Stomach (tissue), 9 donors: ENCODE data around the gene CDHR5. TPM values are rescaled to one million over a fixed set of nuclear protein-coding genes. Genes with fewer than 3 reads are reported as not detected.

Source experiments
- DNase-seq, 2 donors: peaks; one replicate each; pipeline versions ENCODE4 v3.0.0 to v3.0.0-alpha.2; 2013 to 2019
- H3K27ac ChIP-seq, 5 donors: fragments of 200-600 bp in 4 of 5; sonication (generic) in 4 of 5; one replicate each; pipeline ENCODE4 v1.5.1; 2013 to 2019; ENCODE audit warnings: mild to moderate bottlenecking in 1 of 5, moderate library complexity in 1 of 5
- H3K27me3 ChIP-seq, 3 donors: fragments of 200-600 bp; sonication (generic); one replicate each; pipeline ENCODE4 v1.5.1; 2017 to 2019; ENCODE audit warnings: mixed run types in 1 of 3
- H3K36me3 ChIP-seq, 4 donors: fragments of 200-600 bp; sonication (generic); 1 replicate in 3 of 4; 2 replicates in 1 of 4; pipeline ENCODE4 v1.5.1; 2016 to 2019
- H3K4me1 ChIP-seq, 4 donors: fragments of 200-600 bp; sonication (generic); one replicate each; pipeline ENCODE4 v1.5.1; 2016 to 2019
- H3K4me3 ChIP-seq, 4 donors: fragments of 200-600 bp; sonication (generic) in 3 of 4; one replicate each; pipeline ENCODE4 v1.5.1; 2016 to 2019; ENCODE audit warnings: mild to moderate bottlenecking in 1 of 4
- H3K9me3 ChIP-seq, 4 donors: fragments of 200-600 bp; sonication (generic); one replicate each; pipeline ENCODE4 v1.5.1; 2016 to 2019
- EP300 ChIP-seq: sonication (generic); formaldehyde crosslinking; IDR thresholded peaks from one replicate; pipeline ENCODE4 v1.6.1; 2017; ENCODE audit warnings: antibody characterized with exemption
- POLR2A ChIP-seq, 4 donors: fragments of 450-650 bp; IDR thresholded peaks; one replicate each; pipeline ENCODE4 v1.6.1; 2016; ENCODE audit warnings: antibody characterized with exemption in 4 of 4, control low read depth in 2 of 4, mild to moderate bottlenecking in 1 of 4, moderate library complexity in 1 of 4
- POLR2AphosphoS5 ChIP-seq, 3 donors: sonication (generic); formaldehyde crosslinking; IDR thresholded peaks; one replicate each; pipeline ENCODE4 v1.6.1; 2016; ENCODE audit warnings: antibody characterized with exemption in 3 of 3
- WGBS, 5 donors: extraction: QIAGEN DNeasy Blood & Tissue Kit in 3 of 5; methylation state at CpG; one replicate each; pipeline versions ENCODE4 v1.1.5 to v1.1.7; 2013 to 2018; 5-methylcytosine and 5-hydroxymethylcytosine counted together
- intact Hi-C: fragments of 100-400 bp; cut with DNase I; formaldehyde crosslinking; loops from one replicate; pipeline ENCODE4 v1.15.1; 2023; ENCODE audit warnings: low total_unique reads
- polyA plus RNA-seq, 3 donors: library from polyadenylated mRNA; stranded (reverse); fragments of 200-250 nt; gene quantifications; one replicate each; pipeline ENCODE4 v1.2.3, GENCODE V29; 2013
- total RNA-seq, 5 donors: library from RNA; depleted of rRNA; stranded (reverse); fragments of >200 nt; gene quantifications; one replicate each; pipeline versions ENCODE4 v1.1.0 to v1.2.3, GENCODE V29; 2014 to 2016
- TF ChIP-seq, protein P1 (sequence below), 7 experiments: fragments of 450-650 bp in 4 of 7; fragments of 200-600 bp in 3 of 7; sonication (generic) in 3 of 7; IDR thresholded peaks; one replicate each; pipeline ENCODE4 v1.5.1; 2016 to 2019; ENCODE audit warnings: antibody characterized with exemption in 7 of 7, control low read depth in 2 of 7, mild to moderate bottlenecking in 1 of 7
- donor health status: healthy with polysubstance abuse.
- donor health status: Bipolar disorder and iron deficiency.
- donor health status: healthy.

Gene CDHR5
- total and polyA plus RNA-seq, 8 donors = 0.38 to 92.1 (median 2.8) TPM

DNA sequence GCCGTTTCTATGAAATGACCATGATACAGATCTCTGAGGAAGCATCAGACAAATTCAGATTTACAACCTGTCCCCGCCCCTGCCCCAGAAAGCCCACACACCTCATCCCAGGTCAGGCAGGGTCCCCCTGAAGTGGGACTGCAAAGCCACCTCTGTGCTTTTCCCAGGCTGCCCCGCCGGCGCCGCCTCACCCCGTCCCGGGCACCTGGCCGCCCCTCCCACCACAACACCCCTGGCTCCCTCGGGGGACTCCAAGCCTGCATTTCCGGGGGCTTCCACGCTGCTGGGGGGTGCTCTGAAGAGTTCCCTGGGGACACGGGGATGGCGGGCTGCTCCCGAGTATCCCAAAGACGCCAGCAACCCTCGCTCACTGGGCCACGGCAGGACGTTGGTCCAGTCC, 35.5 kb upstream of the CDHR5 start:
- Histone ChIP-seq H3K36me3 (peaks cover 0 to 77% (median 60%) of the 10 kb centered on the region in 4 donors), H3K27me3 (no peaks in the 10 kb centered on the region), H3K4me1 (peaks cover 0 to 6% (median 4%) of the 10 kb centered on the region in 4 donors), H3K9me3 (no peaks in the 10 kb centered on the region), H3K4me3 (no peak overlapping the region), H3K27ac (no peak overlapping the region)
- no peak for DNase-seq
- TF ChIP-seq, protein P1, sequence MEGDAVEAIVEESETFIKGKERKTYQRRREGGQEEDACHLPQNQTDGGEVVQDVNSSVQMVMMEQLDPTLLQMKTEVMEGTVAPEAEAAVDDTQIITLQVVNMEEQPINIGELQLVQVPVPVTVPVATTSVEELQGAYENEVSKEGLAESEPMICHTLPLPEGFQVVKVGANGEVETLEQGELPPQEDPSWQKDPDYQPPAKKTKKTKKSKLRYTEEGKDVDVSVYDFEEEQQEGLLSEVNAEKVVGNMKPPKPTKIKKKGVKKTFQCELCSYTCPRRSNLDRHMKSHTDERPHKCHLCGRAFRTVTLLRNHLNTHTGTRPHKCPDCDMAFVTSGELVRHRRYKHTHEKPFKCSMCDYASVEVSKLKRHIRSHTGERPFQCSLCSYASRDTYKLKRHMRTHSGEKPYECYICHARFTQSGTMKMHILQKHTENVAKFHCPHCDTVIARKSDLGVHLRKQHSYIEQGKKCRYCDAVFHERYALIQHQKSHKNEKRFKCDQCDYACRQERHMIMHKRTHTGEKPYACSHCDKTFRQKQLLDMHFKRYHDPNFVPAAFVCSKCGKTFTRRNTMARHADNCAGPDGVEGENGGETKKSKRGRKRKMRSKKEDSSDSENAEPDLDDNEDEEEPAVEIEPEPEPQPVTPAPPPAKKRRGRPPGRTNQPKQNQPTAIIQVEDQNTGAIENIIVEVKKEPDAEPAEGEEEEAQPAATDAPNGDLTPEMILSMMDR (IDR thresholded peaks at IDR 0.05) = no peak
- TF ChIP-seq POLR2A (IDR thresholded peaks at IDR 0.05) (no peak), POLR2AphosphoS5 (IDR thresholded peaks at IDR 0.05) (no peak), EP300 (no peak)
- 90 to 95% (median 90%) methylated on average over 16 to 19 of the region's 19 CpGs for WGBS, 5 donors
- intact Hi-C loops = loop anchor here (10.0 kb wide), 1 partner anchor 65 kb away; no protein-coding TSS in a partner anchor

DNA sequence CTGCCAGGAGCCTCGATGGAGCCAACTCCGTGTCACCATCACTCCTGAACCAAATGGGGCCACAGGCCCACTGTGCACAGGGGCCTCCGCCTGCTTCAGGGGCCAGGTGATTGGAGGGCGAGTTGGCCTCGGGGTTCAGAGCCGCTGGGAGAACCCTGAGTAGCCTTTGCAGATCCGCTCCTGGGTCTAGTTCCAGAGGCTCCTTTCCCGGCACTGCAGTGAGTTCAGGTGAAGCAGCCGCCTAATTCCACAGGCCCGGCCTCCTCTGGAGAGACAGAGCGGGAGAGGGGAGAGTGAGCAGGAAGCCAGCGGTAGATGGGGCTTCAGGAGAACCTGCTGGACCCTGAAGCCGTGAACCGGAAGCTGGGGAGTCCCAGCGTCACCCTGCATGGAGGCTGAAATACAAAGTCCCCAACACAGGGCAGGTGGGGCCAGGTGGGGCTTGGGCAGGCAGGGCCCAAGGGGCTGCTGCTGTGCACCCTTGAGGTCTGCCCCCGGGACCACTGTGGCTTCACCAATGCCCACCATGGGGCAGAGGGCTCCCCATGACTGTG, 34.9 kb upstream of the CDHR5 start:
- TF ChIP-seq EP300 (no peak), POLR2A (IDR thresholded peaks at IDR 0.05) (no peak), POLR2AphosphoS5 (IDR thresholded peaks at IDR 0.05) (no peak)
- TF ChIP-seq, protein P1 (IDR thresholded peaks at IDR 0.05) = no peak

GRCh38 chr11:657691-658126, 33.0 kb upstream of the CDHR5 start:
- Histone ChIP-seq H3K27me3 (no peaks in the 10 kb centered on the region), H3K36me3 (peaks cover 6 to 83% (median 63%) of the 10 kb centered on the region in 4 donors), H3K9me3 (no peaks in the 10 kb centered on the region), H3K27ac (no peak overlapping the region), H3K4me3 (no peak overlapping the region), H3K4me1 (peaks cover 5 to 14% (median 9%) of the 10 kb centered on the region in 4 donors)
- 72 to 91% (median 86%) methylated on average over 14 of the region's 14 CpGs for WGBS, 5 donors
- DNase-seq = no peak
- intact Hi-C loops = no loop called here
- TF ChIP-seq, protein P1 (IDR thresholded peaks at IDR 0.05) = no peak
- TF ChIP-seq POLR2AphosphoS5 (IDR thresholded peaks at IDR 0.05) = no peak
- TF ChIP-seq EP300 = no peak
- no peak for TF ChIP-seq POLR2A (IDR thresholded peaks at IDR 0.05)

More for the DNA sequence above, 34.9 kb upstream of the CDHR5 start:
- Histone ChIP-seq H3K36me3 (peaks cover 0 to 80% (median 62%) of the 10 kb centered on the region in 4 donors), H3K4me1 (peaks cover 5 to 13% (median 10%) of the 10 kb centered on the region in 4 donors), H3K27ac (no peak overlapping the region), H3K9me3 (no peaks in the 10 kb centered on the region), H3K4me3 (no peak overlapping the region), H3K27me3 (no peaks in the 10 kb centered on the region)
- WGBS, 5 donors = 85 to 97% (median 94%) methylated on average over 13 to 16 of the region's 16 CpGs
- intact Hi-C loops = loop anchor here (10.0 kb wide), 1 partner anchor 65 kb away; no protein-coding TSS in a partner anchor
- DNase-seq = no peak

GRCh38 chr11:656866-657265, 32.1 kb upstream of the CDHR5 start:
- H3K4me3 ChIP-seq = no peak overlapping the region
- peaks cover 6 to 83% (median 63%) of the 10 kb centered on the region in 4 donors for H3K36me3 ChIP-seq
- no peak for DNase-seq
- WGBS, 5 donors = 80 to 86% (median 84%) methylated on average over 5 to 7 of the region's 7 CpGs
- H3K9me3 ChIP-seq = no peaks in the 10 kb centered on the region
- H3K27me3 ChIP-seq = no peaks in the 10 kb centered on the region
- TF ChIP-seq POLR2A (IDR thresholded peaks at IDR 0.05) (no peak), POLR2AphosphoS5 (IDR thresholded peaks at IDR 0.05) (no peak), EP300 (no peak)
- TF ChIP-seq, protein P1 (IDR thresholded peaks at IDR 0.05) = no peak
- intact Hi-C loops = no loop called here
- H3K27ac ChIP-seq = no peak overlapping the region
- H3K4me1 ChIP-seq = peaks cover 5 to 14% (median 7%) of the 10 kb centered on the region in 4 donors
